ENCODE measurements around the gene BMP15.

Gene BMP15

GRCh38 chrX:50910685-50911176 lies at the start of gene BMP15:
BMP15 (plus strand) TSS chrX:50910735; CDS start chrX:50910784, 49 bp downstream.
- no peak for DNase-seq (ENCODE audit: low spot score)

GRCh38 chrX:50863471-50863870 lies 47.1 kb upstream of the BMP15 start:
- no peak for DNase-seq (ENCODE audit: low spot score)

- no peak for DNase-seq (ENCODE audit: low spot score)
These were observed 45.2 kb upstream of the BMP15 start for GRCh38 chrX:50865311-50865710.

GRCh38 chrX:50871922-50872453 lies 38.5 kb upstream of the BMP15 start:
- DNase-seq (ENCODE audit: low spot score): no peak

- no peak for DNase-seq (ENCODE audit: low spot score)
These were observed 35.7 kb upstream of the BMP15 start for GRCh38 chrX:50874876-50875275.

- DNase-seq (ENCODE audit: low spot score): no peak
These were observed 34.0 kb upstream of the BMP15 start for GRCh38 chrX:50876551-50876950.

- no peak for DNase-seq (ENCODE audit: low spot score)
These were observed 33.2 kb upstream of the BMP15 start for GRCh38 chrX:50877310-50877709.

GRCh38 chrX:50881028-50881427 lies 29.5 kb upstream of the BMP15 start:
- no peak for DNase-seq (ENCODE audit: low spot score)

GRCh38 chrX:50888884-50889283 lies 21.7 kb upstream of the BMP15 start:
- DNase-seq (ENCODE audit: low spot score): no peak

GRCh38 chrX:50889582-50889981 lies 21.0 kb upstream of the BMP15 start:
- DNase-seq (ENCODE audit: low spot score): no peak

GRCh38 chrX:50893047-50893446 lies 17.5 kb upstream of the BMP15 start:
- DNase-seq (ENCODE audit: low spot score): no peak

GRCh38 chrX:50893466-50893865 lies 17.1 kb upstream of the BMP15 start:
- DNase-seq (ENCODE audit: low spot score): no peak

- DNase-seq (ENCODE audit: low spot score): no peak
These were observed 5.2 kb upstream of the BMP15 start for GRCh38 chrX:50905334-50905733.

GRCh38 chrX:50913520-50913919 lies 3.0 kb downstream of the BMP15 start:
- DNase-seq (ENCODE audit: low spot score): no peak

GRCh38 chrX:50920132-50920531 lies 9.6 kb downstream of the BMP15 start:
- no peak for DNase-seq (ENCODE audit: low spot score)

GRCh38 chrX:50927127-50927526 lies 16.6 kb downstream of the BMP15 start:
- no peak for DNase-seq (ENCODE audit: low spot score)

- DNase-seq (ENCODE audit: low spot score): no peak
These were observed 31.1 kb downstream of the BMP15 start for GRCh38 chrX:50941638-50942037.

- DNase-seq (ENCODE audit: low spot score): no peak
These were observed 31.9 kb downstream of the BMP15 start for GRCh38 chrX:50942471-50942870.

GRCh38 chrX:50952406-50952805 lies 41.9 kb downstream of the BMP15 start:
- no peak for DNase-seq (ENCODE audit: low spot score)

- DNase-seq (ENCODE audit: low spot score): no peak
These were observed 43.3 kb downstream of the BMP15 start for GRCh38 chrX:50953832-50954231.

GRCh38 chrX:50962156-50962555 lies 51.6 kb downstream of the BMP15 start:
- DNase-seq (ENCODE audit: low spot score): no peak

GRCh38 chrX:50963842-50964241 lies 53.3 kb downstream of the BMP15 start:
- DNase-seq (ENCODE audit: low spot score): no peak

All from HuH-7 (cell line).